ENCODE results near the gene PPP2R2B. TPM values are rescaled to one million over a fixed set of nuclear protein-coding genes. Genes with fewer than 3 reads are reported as not detected.

The PPP2R2B gene
- total RNA-seq, 1 donor from 2014 or later = 0.35 TPM

- Mint-ChIP-seq H3K36me3 (ENCODE audit: low read depth) (no peaks in the 10 kb centered on the region), H3K4me3 (ENCODE audit: unreplicated experiment) (no peak overlapping the region), H3K27ac (ENCODE audit: unreplicated experiment) (no peak overlapping the region), H3K4me1 (ENCODE audit: low read depth) (no peaks in the 10 kb centered on the region), H3K9me3 (ENCODE audit: low read depth) (no peaks in the 10 kb centered on the region), H3K27me3 (ENCODE audit: low read depth) (peaks cover 19% of the 10 kb centered on the region)
- TF ChIP-seq, protein P1, sequence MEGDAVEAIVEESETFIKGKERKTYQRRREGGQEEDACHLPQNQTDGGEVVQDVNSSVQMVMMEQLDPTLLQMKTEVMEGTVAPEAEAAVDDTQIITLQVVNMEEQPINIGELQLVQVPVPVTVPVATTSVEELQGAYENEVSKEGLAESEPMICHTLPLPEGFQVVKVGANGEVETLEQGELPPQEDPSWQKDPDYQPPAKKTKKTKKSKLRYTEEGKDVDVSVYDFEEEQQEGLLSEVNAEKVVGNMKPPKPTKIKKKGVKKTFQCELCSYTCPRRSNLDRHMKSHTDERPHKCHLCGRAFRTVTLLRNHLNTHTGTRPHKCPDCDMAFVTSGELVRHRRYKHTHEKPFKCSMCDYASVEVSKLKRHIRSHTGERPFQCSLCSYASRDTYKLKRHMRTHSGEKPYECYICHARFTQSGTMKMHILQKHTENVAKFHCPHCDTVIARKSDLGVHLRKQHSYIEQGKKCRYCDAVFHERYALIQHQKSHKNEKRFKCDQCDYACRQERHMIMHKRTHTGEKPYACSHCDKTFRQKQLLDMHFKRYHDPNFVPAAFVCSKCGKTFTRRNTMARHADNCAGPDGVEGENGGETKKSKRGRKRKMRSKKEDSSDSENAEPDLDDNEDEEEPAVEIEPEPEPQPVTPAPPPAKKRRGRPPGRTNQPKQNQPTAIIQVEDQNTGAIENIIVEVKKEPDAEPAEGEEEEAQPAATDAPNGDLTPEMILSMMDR (IDR thresholded peaks at IDR 0.05) = no peak
- no peak for DNase-seq (ENCODE audit: low spot score)
Measured at GRCh38 chr5:146849694-146850303, 28.8 kb downstream of the PPP2R2B start.

DNA sequence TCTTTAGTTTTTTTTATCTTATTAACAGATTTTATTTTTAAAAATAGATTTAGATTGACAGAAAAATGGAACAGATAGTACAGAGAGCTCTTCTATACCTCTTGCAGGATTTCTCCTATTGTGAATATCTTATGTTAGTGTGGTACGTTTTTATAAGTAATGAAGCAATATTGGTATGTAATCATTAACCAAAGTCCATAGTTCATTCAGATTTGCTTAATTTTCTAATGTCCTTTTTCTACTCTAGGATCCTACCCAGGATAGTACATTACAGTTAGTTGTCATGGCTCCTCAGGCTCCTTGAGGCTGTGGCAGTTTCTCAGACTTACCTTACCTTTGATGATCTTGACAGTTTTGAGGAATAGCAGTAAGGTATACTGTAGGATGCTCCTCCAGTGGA lies 30.4 kb downstream of the PPP2R2B start:
- Mint-ChIP-seq H3K9me3 (ENCODE audit: low read depth) (no peaks in the 10 kb centered on the region), H3K27me3 (ENCODE audit: low read depth) (peaks cover 17% of the 10 kb centered on the region)
- TF ChIP-seq, protein P1 (IDR thresholded peaks at IDR 0.05) = no peak

DNA sequence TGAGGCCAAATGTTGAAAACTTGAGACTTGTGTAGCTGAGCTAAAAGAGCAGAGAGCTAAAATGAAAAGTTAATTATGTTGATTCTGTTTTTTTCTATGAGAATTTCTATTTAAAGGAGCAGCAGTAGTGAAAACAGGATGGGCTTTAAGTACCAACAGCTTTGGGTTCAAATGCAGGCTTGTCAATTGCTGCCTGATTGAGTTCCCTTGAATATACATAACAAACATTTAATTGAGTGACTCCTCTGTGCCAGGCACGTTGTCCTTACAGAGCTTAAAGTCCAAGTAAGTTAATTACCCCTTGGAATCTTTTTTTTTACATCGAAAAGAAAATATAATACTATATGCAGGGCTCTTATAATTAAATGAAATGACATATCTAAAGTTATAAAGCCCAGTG lies 38.5 kb downstream of the PPP2R2B start:
- H3K9me3 Mint-ChIP-seq (ENCODE audit: low read depth) = peaks cover 7% of the 10 kb centered on the region
- TF ChIP-seq, protein P1 (IDR thresholded peaks at IDR 0.05) = no peak
- H3K27ac Mint-ChIP-seq (ENCODE audit: unreplicated experiment) = no peak overlapping the region
- peaks cover 7% of the 10 kb centered on the region for H3K27me3 Mint-ChIP-seq (ENCODE audit: low read depth)
- H3K36me3 Mint-ChIP-seq (ENCODE audit: low read depth) = no peaks in the 10 kb centered on the region
- H3K4me1 Mint-ChIP-seq (ENCODE audit: low read depth) = no peaks in the 10 kb centered on the region
- DNase-seq (ENCODE audit: low spot score) = no peak
- no peak overlapping the region for H3K4me3 Mint-ChIP-seq (ENCODE audit: unreplicated experiment)

More for the DNA sequence above, 30.4 kb downstream of the PPP2R2B start:
- no peaks in the 10 kb centered on the region for H3K36me3 Mint-ChIP-seq (ENCODE audit: low read depth)
- H3K4me1 Mint-ChIP-seq (ENCODE audit: low read depth) = no peaks in the 10 kb centered on the region
- no peak overlapping the region for H3K4me3 Mint-ChIP-seq (ENCODE audit: unreplicated experiment)
- no peak overlapping the region for H3K27ac Mint-ChIP-seq (ENCODE audit: unreplicated experiment)
- DNase-seq (ENCODE audit: low spot score) = no peak

DNA sequence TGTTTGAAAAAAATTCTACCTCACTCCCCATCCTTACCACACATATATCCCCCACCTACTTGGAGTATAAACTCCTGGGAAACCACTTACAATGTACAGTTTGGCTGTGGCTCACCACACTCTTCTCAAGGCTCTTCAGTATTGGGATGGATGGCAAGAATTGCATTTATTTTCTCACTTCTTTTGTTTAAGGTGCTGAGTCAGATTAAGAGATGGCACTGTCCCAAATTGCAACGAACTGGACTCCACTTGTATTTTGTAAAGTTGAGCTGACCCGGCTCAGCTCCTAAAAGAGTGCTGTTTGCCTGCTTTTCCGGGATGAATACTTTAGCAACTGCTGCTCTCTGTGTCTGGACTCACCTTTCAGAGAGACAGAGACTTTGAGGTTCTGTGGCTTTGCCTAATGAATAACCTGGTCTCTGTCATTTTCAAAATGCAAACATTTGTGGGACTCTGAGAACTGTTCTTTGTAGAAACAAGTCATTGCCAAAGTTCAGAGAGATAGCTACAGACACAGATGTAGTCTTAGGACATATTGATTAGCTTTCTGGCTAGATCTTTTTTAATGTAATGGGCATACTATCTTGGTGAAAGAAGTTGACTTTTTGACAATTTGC lies 42.2 kb downstream of the PPP2R2B start:
- TF ChIP-seq, protein P1 (IDR thresholded peaks at IDR 0.05) = no peak
- Mint-ChIP-seq H3K4me3 (ENCODE audit: unreplicated experiment) (no peak overlapping the region), H3K9me3 (ENCODE audit: low read depth) (peaks cover 7% of the 10 kb centered on the region), H3K27ac (ENCODE audit: unreplicated experiment) (no peak overlapping the region), H3K36me3 (ENCODE audit: low read depth) (no peaks in the 10 kb centered on the region), H3K27me3 (ENCODE audit: low read depth) (peaks cover 6% of the 10 kb centered on the region), H3K4me1 (ENCODE audit: low read depth) (no peaks in the 10 kb centered on the region)
- no peak for DNase-seq (ENCODE audit: low spot score)

DNA sequence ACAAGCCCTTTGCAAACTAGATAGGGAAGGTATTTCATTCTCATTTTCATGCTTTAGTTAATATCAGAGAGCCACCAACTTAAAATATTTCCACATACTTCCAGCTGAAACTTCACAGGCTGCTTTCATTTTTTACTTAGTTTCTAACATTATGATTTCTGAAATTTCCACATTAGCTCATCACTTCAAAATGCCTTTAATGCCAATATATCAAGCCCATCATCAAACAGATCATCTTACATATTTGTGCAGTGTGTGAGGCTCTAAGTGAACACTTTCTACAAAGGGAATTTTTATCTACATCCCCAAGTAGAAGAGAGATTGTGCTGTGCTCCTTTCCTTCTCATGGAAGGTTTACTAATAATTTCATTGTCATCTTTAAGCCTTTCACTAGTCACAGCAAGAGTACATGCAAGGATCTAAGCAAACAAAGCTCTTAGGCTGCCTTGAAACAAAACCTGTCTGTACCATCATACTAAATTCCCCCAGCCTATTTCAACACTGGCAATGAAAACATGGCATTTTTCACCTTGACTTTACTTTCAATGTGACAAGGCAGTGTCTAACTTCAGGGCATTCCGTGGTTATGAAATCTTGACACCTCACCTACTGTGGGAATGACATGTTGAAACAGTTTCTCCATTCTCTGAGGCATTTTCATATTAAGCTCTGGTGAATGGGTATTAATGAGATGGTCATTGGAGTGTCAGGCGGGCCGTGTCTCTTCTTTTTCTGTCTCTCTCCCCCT lies 45.4 kb downstream of the PPP2R2B start:
- H3K27ac Mint-ChIP-seq (ENCODE audit: unreplicated experiment) = no peak overlapping the region
- H3K36me3 Mint-ChIP-seq (ENCODE audit: low read depth) = no peaks in the 10 kb centered on the region
- TF ChIP-seq, protein P1 (IDR thresholded peaks at IDR 0.05) = no peak
- H3K9me3 Mint-ChIP-seq (ENCODE audit: low read depth) = no peaks in the 10 kb centered on the region
- DNase-seq (ENCODE audit: low spot score) = no peak
- H3K4me1 Mint-ChIP-seq (ENCODE audit: low read depth) = no peaks in the 10 kb centered on the region
- H3K4me3 Mint-ChIP-seq (ENCODE audit: unreplicated experiment) = no peak overlapping the region
- H3K27me3 Mint-ChIP-seq (ENCODE audit: low read depth) = peaks cover 6% of the 10 kb centered on the region
